K562 (cell line): ENCODE results near the gene SKIC8. TPM values are rescaled to one million over a fixed set of nuclear protein-coding genes. Genes with fewer than 3 reads are reported as not detected.

Experiments
- ATAC-seq: fragments of 200-7000 bp; cut with Tn5 transposase; 3 replicates; pipeline ENCODE4 v1.9.1; 2020; ENCODE audit warnings: moderate library complexity
- BruUV-seq: library from RNA; stranded (reverse); fragments of 400-500 nt; replicated peaks from 2 replicates; lab custom pipeline; 2021; lab: Mats Ljungman, UMichigan
- CTCF ChIA-PET: fragments of 300-600 bp; formaldehyde crosslinking; extraction: SDS; loops from one replicate; lab custom pipeline; 2021; ENCODE audit warnings: low intra/inter-chr PET ratio; lab: Yijun Ruan, JAX
- POLR2A ChIA-PET: fragments of 300-600, 350-650 bp; sonication (Branson Sonifier 250); formaldehyde crosslinking; extraction: SDS; loops from one replicate; lab custom pipeline; 2021; ENCODE audit warnings: antibody characterized with exemption, inconsistent platforms; lab: Yijun Ruan, JAX
- DNase-seq, 4 experiments: peaks; one replicate each; pipeline versions ENCODE4 v3.0.0 to v3.0.0-alpha.2; 2011 to 2018; ENCODE audit warnings: low spot score in 3 of 4, mixed read lengths in 3 of 4; ENCODE audit errors: extremely low read depth in 1 of 4
- FAIRE-seq: peaks from 2 replicates; lab custom pipeline; 2011; peaks lifted over from hg19 to GRCh38; lab: Jason Lieb, UNC
- H2AFZ ChIP-seq: 2 replicates; pipeline ENCODE4 v1.6.0; 2011; ENCODE audit warnings: low read depth, low read length, control low read depth, inconsistent platforms
- H3K27ac ChIP-seq: fragments of 200-600 bp; 3 replicates; pipeline ENCODE4 v1.8.0; 2011; ENCODE audit warnings: low read depth, mild to moderate bottlenecking, control low read depth, inconsistent platforms, low read length, moderate library complexity, mixed read lengths; ENCODE audit errors: extremely low read depth
- H3K27me3 ChIP-seq, 2 experiments: fragments of 300-600 bp in 1 of 2; 2 replicates in 1 of 2; 3 replicates in 1 of 2; pipeline versions ENCODE4 v1.6.0 to v1.8.0; 2011; ENCODE audit warnings: inconsistent platforms in 2 of 2, low read length in 2 of 2, mild to moderate bottlenecking in 1 of 2, mixed read lengths in 1 of 2, moderate library complexity in 1 of 2; ENCODE audit not compliant: control insufficient read depth in 2 of 2, insufficient read depth in 2 of 2
- H3K36me3 ChIP-seq: fragments of 300-600 bp; 3 replicates; pipeline ENCODE4 v1.8.0; 2011; ENCODE audit warnings: mild to moderate bottlenecking, low read length, inconsistent platforms; ENCODE audit not compliant: control insufficient read depth, insufficient read depth
- H3K4me1 ChIP-seq, 2 experiments: fragments of 200-600 bp in 1 of 2; replicated peaks in 1 of 2; 2 replicates in 1 of 2; 3 replicates in 1 of 2; pipeline versions ENCODE4 v1.5.1 to v1.8.0; 2011; ENCODE audit warnings: inconsistent platforms in 2 of 2, low read length in 2 of 2, mild to moderate bottlenecking in 1 of 2, mixed read lengths in 1 of 2, moderate library complexity in 1 of 2; ENCODE audit not compliant: control insufficient read depth in 2 of 2, insufficient read depth in 2 of 2
- H3K4me2 ChIP-seq: 2 replicates; pipeline ENCODE4 v1.6.1; 2011; ENCODE audit warnings: low read length, control low read depth, inconsistent platforms, mixed read lengths; ENCODE audit not compliant: insufficient read depth
- H3K4me3 ChIP-seq: fragments of 200-600 bp; sonication (generic), shearing (Covaris generic); 2 replicates; pipeline ENCODE4 v1.5.1; 2016; ENCODE audit warnings: control low read depth, inconsistent platforms
- H3K79me2 ChIP-seq: fragments of 200-600 bp; 3 replicates; pipeline ENCODE4 v1.8.0; 2011; ENCODE audit warnings: low read length, inconsistent platforms; ENCODE audit not compliant: control insufficient read depth, insufficient read depth
- H3K9ac ChIP-seq, 2 experiments: 2 replicates each; pipeline versions ENCODE4 v1.6.0 to v1.6.1; 2011; ENCODE audit warnings: low read depth in 2 of 2, low read length in 2 of 2, control low read depth in 1 of 2, inconsistent platforms in 1 of 2, mild to moderate bottlenecking in 1 of 2, mixed read lengths in 1 of 2; ENCODE audit not compliant: insufficient read depth in 1 of 2
- H3K9me1 ChIP-seq: one replicate; pipeline ENCODE4 v1.6.0; 2011; ENCODE audit warnings: inconsistent platforms, mild to moderate bottlenecking, low read length, moderate library complexity; ENCODE audit not compliant: control insufficient read depth, insufficient read depth
- H3K9me3 ChIP-seq: replicated peaks from 2 replicates; pipeline ENCODE4 v1.5.1; 2011; ENCODE audit warnings: low read depth, low read length, inconsistent platforms; ENCODE audit not compliant: control insufficient read depth, insufficient read depth
- H4K20me1 ChIP-seq: replicated peaks from 2 replicates; pipeline ENCODE4 v1.6.1; 2011; ENCODE audit warnings: low read length, inconsistent platforms, mixed read lengths; ENCODE audit not compliant: control insufficient read depth, insufficient read depth
- RBM22 ChIP-seq: fragments of 200-400 bp; formaldehyde crosslinking; IDR thresholded peaks from 2 replicates; pipeline ENCODE4 v1.6.1; 2018; ENCODE audit warnings: low read length, low read depth; ENCODE audit not compliant: poor library complexity, severe bottlenecking
- WGBS: fragments of 100-300 bp; shearing (Covaris generic); methylation state at CpG from one replicate; pipeline ENCODE4 v1.1.6; 2016; ENCODE audit warnings: low coverage, mixed read lengths; ENCODE audit not compliant: insufficient coverage; ENCODE audit errors: missing lambda C conversion rate; 5-methylcytosine and 5-hydroxymethylcytosine counted together
- in situ Hi-C: fragments of 300-500 bp; cut with MboI; formaldehyde crosslinking; loops from 4 replicates; pipeline ENCODE4 v1.15.0; 2018; ENCODE audit warnings: inconsistent platforms, mixed read lengths
- intact Hi-C: fragments of 100-400 bp; cut with micrococcal nuclease; formaldehyde crosslinking; loops from 2 replicates; pipeline ENCODE4 v1.14.2; 2022
- polyA plus RNA-seq, 8 experiments: library from polyadenylated mRNA; depleted of rRNA in 4 of 8; stranded (reverse) in 5 of 8; unstranded in 3 of 8; fragments of >200 nt; fragmentation: Nextera tagmentation in 2 of 8; fragmentation: Illumina TruSeq in 1 of 8; extraction: Ambion mirVana in 2 of 8; extraction: Trizol in 1 of 8; gene quantifications; 2 replicates each; pipeline versions ENCODE4 v1.2.1 to v1.2.3, GENCODE V29; 2011 to 2014; ENCODE audit warnings: inconsistent platforms in 1 of 8, missing spikeins in 1 of 8
- total RNA-seq, 7 experiments: library from RNA; depleted of rRNA in 6 of 7; stranded (reverse); fragments of >200 nt in 6 of 7; fragmentation: Illumina TruSeq in 2 of 7; extraction: Trizol in 2 of 7; gene quantifications; 2 replicates each; pipeline versions ENCODE4 v1.2.1 to v1.2.3, GENCODE V29; 2011 to 2021; ENCODE audit warnings: low replicate concordance in 1 of 7
- TF ChIP-seq, protein P1 (sequence below), 2 experiments: fragments of 450-650 bp; formaldehyde crosslinking in 1 of 2; IDR thresholded peaks; 2 replicates each; pipeline versions ENCODE4 v1.4.0 to v1.6.1; 2014 to 2020; ENCODE audit warnings: mild to moderate bottlenecking in 2 of 2, borderline replicate concordance in 1 of 2, low read depth in 1 of 2

Gene SKIC8
- total and polyA plus RNA-seq, 9 of the 15 experiments (the other 6 are each of a cell fraction or from before 2014, with no cell fraction given) = 79.5 to 389 (median 146) TPM

DNA sequence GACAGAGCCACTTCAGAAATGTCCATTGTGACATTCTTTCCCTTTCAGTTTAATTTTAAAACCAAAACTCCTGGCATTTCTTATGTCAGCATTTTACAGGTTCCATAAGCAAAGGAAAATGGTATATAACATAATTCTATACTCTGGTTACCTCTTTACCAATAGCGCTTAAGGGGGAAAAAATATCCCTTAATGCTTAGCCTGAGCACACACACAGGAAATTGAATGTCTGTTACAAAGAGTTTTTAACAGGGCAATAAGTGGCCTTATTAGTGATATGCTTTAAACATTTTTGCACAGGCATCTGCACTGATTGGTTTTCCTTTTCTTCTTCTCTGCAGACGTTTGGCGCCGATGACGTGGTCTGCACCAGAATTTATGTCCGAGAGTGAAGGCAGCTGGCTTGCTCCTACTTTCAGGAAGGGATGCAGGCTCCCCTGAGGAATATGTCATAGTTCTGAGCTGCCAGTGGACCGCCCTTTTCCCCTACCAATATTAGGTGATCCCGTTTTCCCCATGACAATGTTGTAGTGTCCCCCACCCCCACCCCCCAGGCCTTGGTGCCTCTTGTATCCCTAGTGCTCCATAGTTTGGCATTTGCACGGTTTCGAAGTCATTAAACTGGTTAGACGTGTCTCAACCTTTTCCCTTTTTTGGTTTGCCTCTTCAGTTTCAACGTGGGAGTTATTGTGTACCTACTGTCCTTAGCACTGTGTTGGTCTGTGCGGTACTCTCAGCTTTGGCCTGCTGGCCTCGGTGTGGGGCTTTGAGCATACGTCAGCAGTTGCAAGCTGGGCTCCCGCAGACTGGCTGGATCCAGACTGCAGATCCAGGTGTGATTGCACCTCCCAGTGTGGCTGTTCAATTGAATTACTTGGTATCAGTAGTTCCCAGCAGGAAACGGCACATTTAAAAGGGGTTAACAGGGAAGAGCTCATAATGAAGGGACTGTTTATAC is 48.5 kb upstream of the SKIC8 start:
- no peaks in the 10 kb centered on the region for H4K20me1 ChIP-seq
- H3K9ac ChIP-seq = no peak overlapping the region
- ChIA-PET POLR2A (interaction anchor here (0.6 to 1.1 kb wide), 5 partner anchors 15 to 693 kb away, joined by 3 to 5 read pairs (median 3); no protein-coding TSS in a partner anchor), CTCF (no interaction called here)
- no peak overlapping the region for H3K27ac ChIP-seq
- peaks cover 39 to 40% of the 10 kb centered on the region in 2 experiments; a peak in 4 of 5 replicates for H3K27me3 ChIP-seq
- FAIRE-seq (no peak), DNase-seq (no peak), ATAC-seq (no peak)
- no peaks in the 10 kb centered on the region for H3K79me2 ChIP-seq
- no peaks in the 10 kb centered on the region for H3K9me3 ChIP-seq
- TF ChIP-seq, protein P1, sequence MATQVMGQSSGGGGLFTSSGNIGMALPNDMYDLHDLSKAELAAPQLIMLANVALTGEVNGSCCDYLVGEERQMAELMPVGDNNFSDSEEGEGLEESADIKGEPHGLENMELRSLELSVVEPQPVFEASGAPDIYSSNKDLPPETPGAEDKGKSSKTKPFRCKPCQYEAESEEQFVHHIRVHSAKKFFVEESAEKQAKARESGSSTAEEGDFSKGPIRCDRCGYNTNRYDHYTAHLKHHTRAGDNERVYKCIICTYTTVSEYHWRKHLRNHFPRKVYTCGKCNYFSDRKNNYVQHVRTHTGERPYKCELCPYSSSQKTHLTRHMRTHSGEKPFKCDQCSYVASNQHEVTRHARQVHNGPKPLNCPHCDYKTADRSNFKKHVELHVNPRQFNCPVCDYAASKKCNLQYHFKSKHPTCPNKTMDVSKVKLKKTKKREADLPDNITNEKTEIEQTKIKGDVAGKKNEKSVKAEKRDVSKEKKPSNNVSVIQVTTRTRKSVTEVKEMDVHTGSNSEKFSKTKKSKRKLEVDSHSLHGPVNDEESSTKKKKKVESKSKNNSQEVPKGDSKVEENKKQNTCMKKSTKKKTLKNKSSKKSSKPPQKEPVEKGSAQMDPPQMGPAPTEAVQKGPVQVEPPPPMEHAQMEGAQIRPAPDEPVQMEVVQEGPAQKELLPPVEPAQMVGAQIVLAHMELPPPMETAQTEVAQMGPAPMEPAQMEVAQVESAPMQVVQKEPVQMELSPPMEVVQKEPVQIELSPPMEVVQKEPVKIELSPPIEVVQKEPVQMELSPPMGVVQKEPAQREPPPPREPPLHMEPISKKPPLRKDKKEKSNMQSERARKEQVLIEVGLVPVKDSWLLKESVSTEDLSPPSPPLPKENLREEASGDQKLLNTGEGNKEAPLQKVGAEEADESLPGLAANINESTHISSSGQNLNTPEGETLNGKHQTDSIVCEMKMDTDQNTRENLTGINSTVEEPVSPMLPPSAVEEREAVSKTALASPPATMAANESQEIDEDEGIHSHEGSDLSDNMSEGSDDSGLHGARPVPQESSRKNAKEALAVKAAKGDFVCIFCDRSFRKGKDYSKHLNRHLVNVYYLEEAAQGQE (IDR thresholded peaks at IDR 0.05; ENCODE audit: borderline replicate concordance) = peak; percentile 29; the same call in 1 of the 2 replicates
- TF ChIP-seq, protein P1 (CRISPR knock-in tag; IDR thresholded peaks at IDR 0.05; ENCODE audit: low read depth) = no peak
- no peak for TF ChIP-seq RBM22
- intact Hi-C loops = no loop called here
- H3K4me3 ChIP-seq = no peak overlapping the region
- WGBS = 6% methylated on average over 16 of the region's 17 CpGs
- BruUV-seq = no TSS peak
- no peaks in the 10 kb centered on the region for H3K36me3 ChIP-seq
- H3K4me2 ChIP-seq = no peak overlapping the region
- no peak overlapping the region for H2AFZ ChIP-seq
- no peaks in the 10 kb centered on the region for H3K4me1 ChIP-seq
- in situ Hi-C loops = no loop called here
- no peaks in the 10 kb centered on the region for H3K9me1 ChIP-seq
